SK-N-MC (cell line): ENCODE measurements around the gene LRRIQ4.

Experiments used
- DNase-seq: peaks from one replicate; pipeline ENCODE4 v3.0.0-alpha.2; 2011; ENCODE audit warnings: low read depth, low spot score
- H3K27ac ChIP-seq: fragments of 200-600 bp; sonication (generic); 2 replicates; pipeline ENCODE4 v1.5.1; 2016; ENCODE audit warnings: mixed run types
- H3K36me3 ChIP-seq: fragments of 200-600 bp; sonication (generic); 2 replicates; pipeline ENCODE4 v1.6.1; 2017; ENCODE audit warnings: antibody characterized with exemption, low read length, mixed read lengths; ENCODE audit not compliant: insufficient read depth
- H3K4me3 ChIP-seq: fragments of 200-600 bp; sonication (generic); 2 replicates; pipeline ENCODE4 v1.5.1; 2016
- H3K9ac ChIP-seq: fragments of 200-600 bp; sonication (generic); 2 replicates; pipeline ENCODE4 v1.8.0; 2017; ENCODE audit warnings: mixed run types, mixed read lengths; ENCODE audit not compliant: insufficient read length
- H3K9me3 ChIP-seq: fragments of 200-600 bp; sonication (generic); 2 replicates; pipeline ENCODE4 v1.6.1; 2017; ENCODE audit warnings: low read depth, mild to moderate bottlenecking, antibody characterized with exemption, low read length, moderate library complexity, mixed read lengths
- EZH2 ChIP-seq: fragments of 200-600 bp; sonication (generic); IDR thresholded peaks from one replicate; pipeline ENCODE4 v1.6.1; 2017; ENCODE audit warnings: antibody characterized with exemption
- FOXP2 ChIP-seq: optimal IDR thresholded peaks from 2 replicates; pipeline ENCODE3; 2011; ENCODE audit warnings: mild to moderate bottlenecking, moderate library complexity; ENCODE audit not compliant: insufficient read depth; ENCODE audit errors: extremely low read length, control extremely low read depth
- POLR2AphosphoS5 ChIP-seq: IDR thresholded peaks from 2 replicates; pipeline ENCODE4 v1.6.1; 2012; ENCODE audit warnings: mild to moderate bottlenecking, low read depth, low read length, borderline replicate concordance

Gene LRRIQ4

DNA sequence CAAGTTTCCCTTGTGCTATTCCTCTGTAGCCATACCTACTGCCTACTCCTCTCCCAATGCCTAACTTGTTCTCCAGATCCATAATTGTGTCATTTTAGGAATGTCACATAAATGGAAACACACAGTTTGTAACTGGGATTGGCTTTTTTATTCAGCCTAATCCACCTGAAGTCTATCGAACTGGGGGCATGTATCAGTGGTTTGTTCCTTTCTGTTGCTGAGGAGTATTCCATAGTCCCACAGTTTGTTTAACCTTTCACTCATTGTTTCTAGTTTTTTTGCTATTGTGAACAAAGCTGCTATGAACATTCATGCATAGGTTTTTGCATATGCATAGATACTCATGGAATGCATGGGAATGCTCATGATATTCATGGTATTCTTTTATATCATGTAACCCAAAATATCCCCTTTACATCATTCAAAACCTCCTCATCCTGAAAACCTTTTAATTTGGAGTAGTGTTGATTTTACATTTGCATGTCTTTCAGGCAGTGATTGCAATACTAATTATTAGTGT lies 25.9 kb downstream of the LRRIQ4 start:
- H3K36me3 ChIP-seq: no peaks in the 10 kb centered on the region
- TF ChIP-seq FOXP2 (no peak), EZH2 (no peak), POLR2AphosphoS5 (no peak)
- H3K4me3 ChIP-seq: no peak overlapping the region
- H3K9ac ChIP-seq: no peak overlapping the region
- no peak overlapping the region for H3K27ac ChIP-seq
- no peak for DNase-seq
- H3K9me3 ChIP-seq: no peaks in the 10 kb centered on the region

DNA sequence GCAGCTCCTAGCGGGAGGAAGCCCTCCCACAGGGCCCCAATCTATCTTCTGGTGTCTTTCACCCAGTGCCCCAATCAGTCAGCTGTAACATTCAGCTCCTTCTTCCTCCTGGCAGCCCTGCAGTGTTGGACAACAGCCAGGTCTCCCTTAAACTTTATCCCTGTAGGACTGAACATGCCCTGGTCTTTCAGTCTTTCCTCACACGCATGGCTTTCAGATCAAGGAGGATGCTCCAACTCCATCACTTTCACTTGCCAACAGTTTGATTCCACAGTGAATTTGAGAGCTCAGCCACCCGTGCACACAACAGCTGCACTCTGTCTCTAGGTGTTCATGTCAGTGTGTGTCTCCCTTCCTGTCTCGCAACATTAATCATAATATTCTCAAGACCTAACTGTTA lies 28.5 kb downstream of the LRRIQ4 start:
- DNase-seq: no peak
- no peak for TF ChIP-seq POLR2AphosphoS5
- no peak for TF ChIP-seq EZH2
- TF ChIP-seq FOXP2: no peak

DNA sequence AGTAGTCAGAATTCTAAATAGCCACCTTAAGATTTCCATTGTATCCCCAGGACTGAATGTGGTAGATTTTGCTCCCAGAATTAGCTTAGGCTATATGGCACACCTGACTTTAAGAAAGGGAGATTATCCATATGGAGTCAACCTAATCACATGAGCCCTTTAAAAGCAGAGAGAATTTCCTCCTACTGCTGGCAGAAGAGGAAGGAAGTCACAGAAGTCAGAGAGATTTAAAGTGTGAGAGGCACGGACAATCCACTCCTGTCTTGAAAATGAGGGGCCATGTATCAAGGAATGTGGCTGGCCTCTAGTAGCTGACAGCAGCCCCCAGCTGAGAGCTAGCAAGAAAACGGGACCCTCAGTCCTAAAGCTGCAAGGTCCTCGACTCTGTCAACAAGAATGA lies 30.3 kb downstream of the LRRIQ4 start:
- TF ChIP-seq EZH2: no peak
- no peak for TF ChIP-seq POLR2AphosphoS5
- no peak for TF ChIP-seq FOXP2
- Histone ChIP-seq H3K27ac (no peak overlapping the region), H3K36me3 (no peaks in the 10 kb centered on the region), H3K9me3 (no peaks in the 10 kb centered on the region), H3K9ac (no peak overlapping the region), H3K4me3 (no peak overlapping the region)
- no peak for DNase-seq

More for the DNA sequence above, 28.5 kb downstream of the LRRIQ4 start:
- no peaks in the 10 kb centered on the region for H3K36me3 ChIP-seq
- H3K9me3 ChIP-seq: no peaks in the 10 kb centered on the region
- no peak overlapping the region for H3K4me3 ChIP-seq
- no peak overlapping the region for H3K27ac ChIP-seq
- H3K9ac ChIP-seq: no peak overlapping the region

DNA sequence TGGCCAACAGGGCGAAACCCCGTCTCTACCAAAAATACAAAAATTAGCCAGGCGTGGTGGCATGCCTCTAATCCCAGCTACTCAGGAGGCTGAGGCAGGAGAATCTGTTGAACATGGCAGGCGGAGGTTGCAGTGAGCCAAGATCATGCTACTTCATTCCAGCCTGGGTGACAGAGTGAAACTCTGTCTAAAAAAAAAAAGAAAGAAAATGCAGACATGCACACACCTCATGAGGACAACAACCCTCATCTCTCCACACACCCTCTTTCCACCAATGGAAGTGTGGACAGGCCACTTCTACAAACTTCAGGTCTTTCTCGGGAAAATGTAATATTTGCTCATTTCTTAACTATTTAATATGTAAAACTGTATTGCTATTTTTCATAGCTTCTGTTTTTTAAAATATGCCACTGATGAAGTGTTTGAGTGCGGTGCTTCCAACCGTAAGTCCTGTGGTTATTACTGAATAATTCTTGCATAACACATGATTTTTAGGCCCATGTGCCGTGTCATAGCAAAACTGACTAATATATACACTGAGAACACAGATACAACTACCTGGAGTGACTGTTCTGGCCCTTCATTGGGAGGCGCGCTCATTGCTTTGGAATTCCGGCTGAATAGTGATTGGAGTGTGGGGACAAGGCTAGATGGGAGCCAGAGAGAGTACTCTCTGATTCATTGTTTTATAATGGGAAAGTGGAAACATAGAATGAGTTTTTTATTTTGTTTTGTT lies 34.0 kb downstream of the LRRIQ4 start:
- Histone ChIP-seq H3K9me3 (no peaks in the 10 kb centered on the region), H3K36me3 (no peaks in the 10 kb centered on the region), H3K4me3 (no peak overlapping the region), H3K9ac (no peak overlapping the region), H3K27ac (no peak overlapping the region)
- DNase-seq: no peak
- TF ChIP-seq POLR2AphosphoS5: no peak
- TF ChIP-seq FOXP2: no peak
- TF ChIP-seq EZH2: no peak

DNA sequence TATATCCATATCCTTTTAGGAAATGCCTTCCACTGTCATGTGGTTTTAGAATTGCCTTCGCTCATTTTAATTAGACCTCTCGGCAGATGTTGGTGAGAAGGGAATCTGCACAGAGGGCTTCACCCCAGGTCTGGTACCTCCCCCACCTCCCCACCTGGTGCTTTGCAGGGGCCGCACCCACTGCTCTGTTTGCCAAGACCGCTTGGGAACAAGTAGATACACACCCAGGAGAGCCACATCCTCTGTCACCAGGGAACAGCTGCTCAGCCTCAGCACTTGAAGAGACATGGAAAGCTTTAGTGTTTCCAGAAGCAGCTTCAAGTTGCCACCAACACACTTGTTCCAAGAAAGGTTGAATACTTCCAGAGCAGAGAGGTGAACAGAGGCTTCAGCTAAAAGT lies 35.2 kb downstream of the LRRIQ4 start:
- no peak overlapping the region for H3K27ac ChIP-seq
- TF ChIP-seq POLR2AphosphoS5: no peak
- TF ChIP-seq EZH2: no peak
- no peak for TF ChIP-seq FOXP2
- H3K9ac ChIP-seq: no peak overlapping the region
- no peak for DNase-seq
- no peak overlapping the region for H3K4me3 ChIP-seq
- H3K9me3 ChIP-seq: no peaks in the 10 kb centered on the region
- no peaks in the 10 kb centered on the region for H3K36me3 ChIP-seq

DNA sequence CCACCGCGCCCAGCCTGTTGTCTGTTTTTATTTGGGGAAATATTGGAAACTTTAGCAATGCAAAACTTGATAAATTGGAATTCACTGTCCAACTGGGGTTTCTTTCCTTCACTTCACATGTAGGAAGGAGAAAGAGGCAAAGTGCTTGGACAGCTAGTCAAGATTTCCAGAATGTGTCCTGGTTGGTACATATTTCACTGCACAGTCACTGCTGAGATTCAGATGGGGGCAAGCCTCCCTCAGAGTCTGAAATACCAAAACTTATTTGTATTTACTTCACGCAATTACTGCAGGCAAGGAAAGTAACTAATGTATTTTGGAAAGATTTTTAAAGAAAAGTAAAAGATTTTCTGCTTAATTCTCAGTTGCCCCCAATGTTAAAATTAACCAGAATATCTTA lies 36.1 kb downstream of the LRRIQ4 start:
- H3K9me3 ChIP-seq: no peaks in the 10 kb centered on the region
- no peak for DNase-seq
- H3K4me3 ChIP-seq: no peak overlapping the region
- no peaks in the 10 kb centered on the region for H3K36me3 ChIP-seq
- H3K9ac ChIP-seq: no peak overlapping the region
- no peak overlapping the region for H3K27ac ChIP-seq
- no peak for TF ChIP-seq FOXP2
- TF ChIP-seq EZH2: no peak
- TF ChIP-seq POLR2AphosphoS5: no peak

DNA sequence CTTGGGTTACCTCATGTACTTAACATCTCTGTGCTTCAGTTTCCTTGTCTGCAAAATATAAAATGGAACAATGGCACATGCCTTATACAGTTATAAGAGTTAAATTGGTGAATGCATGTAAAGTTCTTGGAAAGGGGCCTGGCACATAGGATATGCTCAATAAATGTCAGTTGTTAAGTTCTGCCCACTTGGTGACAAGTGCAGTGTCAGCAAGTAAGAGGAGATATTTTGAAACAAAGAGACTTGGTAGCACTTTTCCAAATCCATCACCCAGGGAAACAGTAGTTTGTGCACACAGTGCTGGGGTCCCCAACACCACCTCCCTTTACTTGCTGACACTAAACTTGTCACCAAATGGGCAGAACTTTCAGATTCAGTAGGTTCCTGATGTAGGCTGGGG lies 37.9 kb downstream of the LRRIQ4 start:
- TF ChIP-seq POLR2AphosphoS5 (no peak), FOXP2 (no peak), EZH2 (no peak)
- no peak overlapping the region for H3K4me3 ChIP-seq
- H3K9me3 ChIP-seq: no peaks in the 10 kb centered on the region
- H3K9ac ChIP-seq: no peak overlapping the region
- no peak for DNase-seq
- no peaks in the 10 kb centered on the region for H3K36me3 ChIP-seq
- no peak overlapping the region for H3K27ac ChIP-seq

DNA sequence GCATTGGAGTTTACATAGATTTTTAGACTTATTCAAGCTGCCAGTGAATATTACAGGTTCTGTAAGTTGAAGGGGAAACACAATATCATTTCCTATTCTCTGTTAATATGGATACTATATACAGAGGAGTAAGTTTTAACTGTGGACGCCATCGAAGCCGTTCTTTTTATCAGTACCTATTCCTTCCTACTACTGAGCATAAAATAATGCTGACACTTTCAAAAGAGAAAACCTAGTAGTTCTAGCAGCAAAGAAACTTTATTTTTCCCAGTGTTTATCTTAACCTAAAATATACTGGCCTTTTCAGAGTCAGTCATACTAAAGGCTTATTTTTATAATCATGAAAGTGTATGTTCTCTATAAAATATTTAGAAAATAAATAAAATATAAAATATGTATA lies 42.8 kb downstream of the LRRIQ4 start:
- no peak overlapping the region for H3K4me3 ChIP-seq
- no peak overlapping the region for H3K27ac ChIP-seq
- no peaks in the 10 kb centered on the region for H3K36me3 ChIP-seq
- no peak for DNase-seq
- no peak overlapping the region for H3K9ac ChIP-seq
- H3K9me3 ChIP-seq: no peaks in the 10 kb centered on the region
- TF ChIP-seq FOXP2: no peak
- no peak for TF ChIP-seq EZH2

- DNase-seq: no peak
- TF ChIP-seq FOXP2: no peak
- no peak for TF ChIP-seq EZH2
- no peak for TF ChIP-seq POLR2AphosphoS5
- no peak overlapping the region for H3K9ac ChIP-seq
- H3K9me3 ChIP-seq: no peaks in the 10 kb centered on the region
- no peak overlapping the region for H3K27ac ChIP-seq
- no peaks in the 10 kb centered on the region for H3K36me3 ChIP-seq
- no peak overlapping the region for H3K4me3 ChIP-seq
Observed at GRCh38 chr3:169857811-169858210, 45.1 kb downstream of the LRRIQ4 start.
